ENCODE data around the gene RELN. TPM values are rescaled to one million over a fixed set of nuclear protein-coding genes. Genes with fewer than 3 reads are reported as not detected.

The RELN gene
- total and polyA plus RNA-seq, 10 of the 15 experiments (the other 5 are each of a cell fraction or from before 2014, with no cell fraction given): 0.11 to 0.21 TPM; not detected in 8

DNA sequence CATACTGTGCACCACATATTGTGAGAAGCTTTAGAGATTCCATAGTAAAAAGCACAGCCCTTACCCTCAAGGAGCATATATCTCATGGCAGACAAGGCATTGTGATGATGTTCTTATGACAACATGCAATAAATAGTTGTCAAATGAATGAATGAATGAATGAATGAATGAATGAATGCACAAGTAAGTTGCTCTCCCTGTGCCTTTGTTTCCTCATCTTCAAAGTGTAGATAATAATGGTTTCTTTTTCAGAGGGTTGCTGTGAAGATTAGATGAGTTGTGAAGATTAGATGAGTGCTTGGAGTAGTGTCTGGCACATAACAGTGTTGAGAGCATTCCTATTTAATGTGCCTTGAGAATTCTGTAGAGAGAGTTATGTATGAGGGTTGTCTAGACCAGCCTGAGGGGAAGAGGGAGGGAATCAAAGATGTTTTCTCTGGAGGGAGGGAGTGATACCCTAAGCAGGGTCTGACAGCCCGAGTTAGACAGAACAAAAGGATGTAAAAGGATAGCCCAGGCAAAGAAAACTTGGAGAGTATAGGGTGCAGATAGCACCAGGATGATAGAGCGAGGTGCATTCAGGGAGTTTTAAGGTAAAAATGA is 217.2 kb downstream of the RELN start:
- WGBS (ENCODE audit: insufficient coverage, insufficient replicate concordance, low lambda C conversion rate, missing lambda C conversion rate): 25% methylated on average over 2 of the region's 2 CpGs
- intact Hi-C loops (cut with micrococcal nuclease; ENCODE audit: unreplicated experiment): no loop called here
- Histone ChIP-seq H3K27me3 (replicated peaks in 1 of 2; ENCODE audit: control insufficient read depth in 2 of 2, insufficient read depth in 2 of 2, low read length in 1 of 2) (no peaks in the 10 kb centered on the region), H4K20me1 (ENCODE audit: control insufficient read depth, insufficient read depth) (no peaks in the 10 kb centered on the region), H3K79me2 (ENCODE audit: control insufficient read depth, insufficient read depth, low read length) (no peaks in the 10 kb centered on the region), H3K36me3 (ENCODE audit: control insufficient read depth in 2 of 2, insufficient read depth in 2 of 2, low read length in 1 of 2) (no peaks in the 10 kb centered on the region), H3K4me2 (ENCODE audit: control insufficient read depth, insufficient read depth) (no peak overlapping the region), H3K9me3 (replicated peaks; ENCODE audit: control insufficient read depth, insufficient read depth, low read length) (no peaks in the 10 kb centered on the region), H2AFZ (ENCODE audit: control insufficient read depth, low read depth, low read length) (no peak overlapping the region), H3K9ac (ENCODE audit: control insufficient read depth, insufficient read depth, low read length) (no peak overlapping the region), H3K27ac (ENCODE audit: control insufficient read depth, insufficient read depth) (no peak overlapping the region), H3K4me1 (ENCODE audit: control insufficient read depth, insufficient read depth, low read length) (no peaks in the 10 kb centered on the region), H3K4me3 (no peak overlapping the region)
- no TSS peak for BruUV-seq (replicated peaks)
- in situ Hi-C loops (cut with MboI): no loop called here
- ChIA-PET CTCF (no interaction called here), RAD21 (ENCODE audit: unreplicated experiment) (no interaction called here), SMC1A (ENCODE audit: uncharacterized antibody, unreplicated experiment) (no interaction called here), POLR2A (no interaction called here)
- ATAC-seq: no peak
- FAIRE-seq: no peak
- no peak for DNase-seq (ENCODE audit: low read depth, low spot score)
- TF ChIP-seq ZNF24 (IDR thresholded peaks at IDR 0.05): peak; percentile 58; the same call in 1 of the 2 replicates
- TF ChIP-seq NRF1 (conservative IDR thresholded peaks at IDR 0.05; ENCODE audit: low read depth, low read length): no peak

DNA sequence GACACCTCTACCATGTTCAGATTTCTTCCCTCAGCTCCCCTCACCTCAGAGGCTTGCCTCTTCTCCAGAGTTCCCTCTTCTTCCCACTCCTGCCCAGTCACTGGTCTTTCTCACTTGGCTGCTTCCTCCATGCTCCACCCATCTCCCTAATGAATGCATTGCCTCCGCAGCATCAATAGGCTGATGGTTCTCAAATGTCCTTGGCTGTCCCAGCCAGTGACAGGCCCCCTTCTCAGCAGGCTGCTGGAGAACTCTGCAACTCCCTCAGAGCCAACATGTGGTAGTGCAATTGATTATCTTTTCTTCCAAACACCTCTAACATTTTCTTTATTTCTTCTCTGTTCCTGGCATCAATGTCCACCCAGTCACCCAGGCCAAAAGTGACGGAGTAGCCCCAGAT is 218.2 kb downstream of the RELN start:
- no peak for FAIRE-seq
- 53% methylated on average over 2 of the region's 2 CpGs for WGBS (ENCODE audit: insufficient coverage, insufficient replicate concordance, low lambda C conversion rate, missing lambda C conversion rate)
- POLR2A ChIA-PET: no interaction called here
- CTCF ChIA-PET: no interaction called here
- no peak for ATAC-seq
- Histone ChIP-seq H2AFZ (ENCODE audit: control insufficient read depth, low read depth, low read length) (no peak overlapping the region), H3K79me2 (ENCODE audit: control insufficient read depth, insufficient read depth, low read length) (no peaks in the 10 kb centered on the region), H3K4me3 (no peak overlapping the region), H3K27me3 (replicated peaks in 1 of 2; ENCODE audit: control insufficient read depth in 2 of 2, insufficient read depth in 2 of 2, low read length in 1 of 2) (no peaks in the 10 kb centered on the region), H3K9ac (ENCODE audit: control insufficient read depth, insufficient read depth, low read length) (no peak overlapping the region), H3K27ac (ENCODE audit: control insufficient read depth, insufficient read depth) (no peak overlapping the region), H3K36me3 (ENCODE audit: control insufficient read depth in 2 of 2, insufficient read depth in 2 of 2, low read length in 1 of 2) (no peaks in the 10 kb centered on the region), H3K4me1 (ENCODE audit: control insufficient read depth, insufficient read depth, low read length) (no peaks in the 10 kb centered on the region), H3K9me3 (replicated peaks; ENCODE audit: control insufficient read depth, insufficient read depth, low read length) (no peaks in the 10 kb centered on the region), H4K20me1 (ENCODE audit: control insufficient read depth, insufficient read depth) (no peaks in the 10 kb centered on the region), H3K4me2 (ENCODE audit: control insufficient read depth, insufficient read depth) (no peak overlapping the region)
- RAD21 ChIA-PET (ENCODE audit: unreplicated experiment): no interaction called here
- in situ Hi-C loops (cut with MboI) (no loop called here), intact Hi-C loops (cut with micrococcal nuclease; ENCODE audit: unreplicated experiment) (no loop called here)
- no TSS peak for BruUV-seq (replicated peaks)
- TF ChIP-seq, protein P1, sequence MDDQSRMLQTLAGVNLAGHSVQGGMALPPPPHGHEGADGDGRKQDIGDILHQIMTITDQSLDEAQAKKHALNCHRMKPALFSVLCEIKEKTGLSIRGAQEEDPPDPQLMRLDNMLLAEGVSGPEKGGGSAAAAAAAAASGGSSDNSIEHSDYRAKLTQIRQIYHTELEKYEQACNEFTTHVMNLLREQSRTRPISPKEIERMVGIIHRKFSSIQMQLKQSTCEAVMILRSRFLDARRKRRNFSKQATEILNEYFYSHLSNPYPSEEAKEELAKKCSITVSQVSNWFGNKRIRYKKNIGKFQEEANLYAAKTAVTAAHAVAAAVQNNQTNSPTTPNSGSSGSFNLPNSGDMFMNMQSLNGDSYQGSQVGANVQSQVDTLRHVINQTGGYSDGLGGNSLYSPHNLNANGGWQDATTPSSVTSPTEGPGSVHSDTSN (IDR thresholded peaks at IDR 0.05; ENCODE audit: insufficient replicate concordance, low read depth, low read length): no peak
- TF ChIP-seq HDAC6 (IDR thresholded peaks at IDR 0.05; ENCODE audit: unreplicated experiment) (no peak), FOXM1 (IDR thresholded peaks at IDR 0.05; ENCODE audit: low read depth, low read length) (no peak)
- DNase-seq (ENCODE audit: low read depth, low spot score): no peak
- SMC1A ChIA-PET (ENCODE audit: uncharacterized antibody, unreplicated experiment): no interaction called here

All from GM12878 (cell line).